ENCODE measurements around the gene PIK3C2G.
"Not testable (repeated sequence)": the region's sequence is repeated elsewhere in the genome, so short reads cannot be mapped to it uniquely, and the experiment has no call there.

PIK3C2G gene

GRCh38 chr12:18261273-18261672 is at the start of gene PIK3C2G:
PIK3C2G (plus strand) TSS chr12:18261518; CDS start chr12:18282082, 20,564 bp downstream.
- DNase-seq, result no peak

- DNase-seq, result no peak
These were observed 43.4 kb upstream of the PIK3C2G start for GRCh38 chr12:18217966-18218365.

GRCh38 chr12:18221726-18222125 is 39.6 kb upstream of the PIK3C2G start:
- no peak for DNase-seq

- DNase-seq, result no peak
These were observed 38.6 kb upstream of the PIK3C2G start for GRCh38 chr12:18222699-18223098.

GRCh38 chr12:18224745-18225144 is 36.6 kb upstream of the PIK3C2G start:
- peak; percentile 28 for DNase-seq

GRCh38 chr12:18239526-18239925 is 21.8 kb upstream of the PIK3C2G start:
- DNase-seq, result peak; percentile 37

- DNase-seq, result no peak
These were observed 18.8 kb upstream of the PIK3C2G start for GRCh38 chr12:18242380-18243089.

GRCh38 chr12:18243238-18243637 is 18.1 kb upstream of the PIK3C2G start:
- no peak for DNase-seq

- no peak for DNase-seq
These were observed 15.3 kb upstream of the PIK3C2G start for GRCh38 chr12:18246066-18246465.

- peak; percentile 52 for DNase-seq
These were observed 10.9 kb upstream of the PIK3C2G start for GRCh38 chr12:18250313-18250916.

- no peak for DNase-seq
These were observed 7.2 kb upstream of the PIK3C2G start for GRCh38 chr12:18254081-18254480.

- DNase-seq, result not testable (repeated sequence)
These were observed 6.3 kb upstream of the PIK3C2G start for GRCh38 chr12:18255004-18255403.

GRCh38 chr12:18257251-18257650 is 4.1 kb upstream of the PIK3C2G start:
- DNase-seq, result no peak

- DNase-seq, result no peak
These were observed 2.4 kb upstream of the PIK3C2G start for GRCh38 chr12:18258929-18259328.

GRCh38 chr12:18259906-18260682 is 1.2 kb upstream of the PIK3C2G start:
- DNase-seq, result no peak

GRCh38 chr12:18261906-18262305 is 588 bp downstream of the PIK3C2G start:
- DNase-seq, result no peak

GRCh38 chr12:18262514-18262913 is 1.2 kb downstream of the PIK3C2G start:
- no peak for DNase-seq

GRCh38 chr12:18264581-18265075 is 3.3 kb downstream of the PIK3C2G start:
- DNase-seq, result no peak

- no peak for DNase-seq
These were observed 6.2 kb downstream of the PIK3C2G start for GRCh38 chr12:18267427-18268099.

GRCh38 chr12:18270958-18271460 is 9.7 kb downstream of the PIK3C2G start:
- DNase-seq, result no peak

GRCh38 chr12:18275981-18276380 is 14.7 kb downstream of the PIK3C2G start:
- DNase-seq, result no peak

GRCh38 chr12:18277196-18277595 is 15.9 kb downstream of the PIK3C2G start:
- no peak for DNase-seq

- DNase-seq, result no peak
These were observed 19.4 kb downstream of the PIK3C2G start for GRCh38 chr12:18280728-18281127.

Measured in inflammatory macrophage treated with lipopolysaccharide for 4 hours (primary cell).